ENCODE data around the gene SPINT2.
A peak's percentile ranks its signal among the peaks of the same experiment; 100 is the strongest.

Gene SPINT2

GRCh38 chr19:38243279-38243673 lies 21.1 kb upstream of the SPINT2 start:
- H3K4me3 ChIP-seq (ENCODE audit: low read depth, low read length), result no peak overlapping the region
- H3K9me3 ChIP-seq (ENCODE audit: control insufficient read depth, insufficient read depth, low read length), result no peaks in the 10 kb centered on the region
- H3K27ac ChIP-seq (ENCODE audit: low read depth, low read length), result no peak overlapping the region
- H3K36me3 ChIP-seq (ENCODE audit: control insufficient read depth, insufficient read depth, low read length), result no peaks in the 10 kb centered on the region
- H3K4me1 ChIP-seq (ENCODE audit: control insufficient read depth, insufficient read depth, low read length), result peaks cover 4% of the 10 kb centered on the region; the same call in 1 of the 2 replicates
- no peak overlapping the region for H3K9ac ChIP-seq (ENCODE audit: low read depth, low read length)
- H3K27me3 ChIP-seq (ENCODE audit: control insufficient read depth, insufficient read depth, low read length), result no peaks in the 10 kb centered on the region; the same call in 1 of the 2 replicates

- Histone ChIP-seq H3K4me1 (ENCODE audit: control insufficient read depth, insufficient read depth, low read length) (peaks cover 11% of the 10 kb centered on the region), H3K9ac (ENCODE audit: low read depth, low read length) (no peak overlapping the region), H3K36me3 (ENCODE audit: control insufficient read depth, insufficient read depth, low read length) (no peaks in the 10 kb centered on the region), H3K9me3 (ENCODE audit: control insufficient read depth, insufficient read depth, low read length) (no peaks in the 10 kb centered on the region), H3K4me3 (ENCODE audit: low read depth, low read length) (no peak overlapping the region), H3K27me3 (ENCODE audit: control insufficient read depth, insufficient read depth, low read length) (no peaks in the 10 kb centered on the region; the same call in 1 of the 2 replicates), H3K27ac (ENCODE audit: low read depth, low read length) (no peak overlapping the region)
These were observed 18.4 kb upstream of the SPINT2 start for GRCh38 chr19:38245826-38246498.

DNA sequence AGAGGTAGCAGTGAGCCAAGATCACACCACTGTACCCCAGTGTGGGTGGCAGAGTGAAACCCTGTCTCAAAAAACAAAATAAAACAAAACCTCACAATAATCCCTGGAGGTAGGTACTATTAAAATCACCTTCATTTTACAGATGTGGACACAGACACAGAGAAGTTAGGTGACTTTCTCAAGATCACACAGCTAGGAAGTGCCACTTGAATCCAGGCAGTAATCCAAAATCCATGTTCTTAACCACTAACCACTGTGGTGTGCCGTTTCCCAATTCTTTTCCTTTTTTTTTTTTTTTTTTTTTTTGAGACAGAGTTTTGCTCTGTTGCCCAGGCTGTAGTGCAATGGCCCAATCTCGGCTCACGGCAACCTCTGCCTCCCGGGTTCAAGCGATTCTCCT lies 17.2 kb upstream of the SPINT2 start:
- Histone ChIP-seq H3K27ac (ENCODE audit: low read depth, low read length) (no peak overlapping the region), H3K4me1 (ENCODE audit: control insufficient read depth, insufficient read depth, low read length) (peaks cover 20% of the 10 kb centered on the region)

GRCh38 chr19:38247734-38248268 lies 16.6 kb upstream of the SPINT2 start:
- Histone ChIP-seq H3K9ac (ENCODE audit: low read depth, low read length) (no peak overlapping the region), H3K36me3 (ENCODE audit: control insufficient read depth, insufficient read depth, low read length) (no peaks in the 10 kb centered on the region), H3K9me3 (ENCODE audit: control insufficient read depth, insufficient read depth, low read length) (no peaks in the 10 kb centered on the region), H3K27ac (ENCODE audit: low read depth, low read length) (peak overlapping the region; percentile 7), H3K4me1 (ENCODE audit: control insufficient read depth, insufficient read depth, low read length) (peaks cover 26% of the 10 kb centered on the region), H3K4me3 (ENCODE audit: low read depth, low read length) (no peak overlapping the region), H3K27me3 (ENCODE audit: control insufficient read depth, insufficient read depth, low read length) (no peaks in the 10 kb centered on the region; the same call in 1 of the 2 replicates)

More for the DNA sequence above, 17.2 kb upstream of the SPINT2 start:
- H3K9ac ChIP-seq (ENCODE audit: low read depth, low read length), result no peak overlapping the region
- H3K27me3 ChIP-seq (ENCODE audit: control insufficient read depth, insufficient read depth, low read length), result no peaks in the 10 kb centered on the region; the same call in 1 of the 2 replicates
- H3K4me3 ChIP-seq (ENCODE audit: low read depth, low read length), result no peak overlapping the region
- no peaks in the 10 kb centered on the region for H3K9me3 ChIP-seq (ENCODE audit: control insufficient read depth, insufficient read depth, low read length)
- no peaks in the 10 kb centered on the region for H3K36me3 ChIP-seq (ENCODE audit: control insufficient read depth, insufficient read depth, low read length)

DNA sequence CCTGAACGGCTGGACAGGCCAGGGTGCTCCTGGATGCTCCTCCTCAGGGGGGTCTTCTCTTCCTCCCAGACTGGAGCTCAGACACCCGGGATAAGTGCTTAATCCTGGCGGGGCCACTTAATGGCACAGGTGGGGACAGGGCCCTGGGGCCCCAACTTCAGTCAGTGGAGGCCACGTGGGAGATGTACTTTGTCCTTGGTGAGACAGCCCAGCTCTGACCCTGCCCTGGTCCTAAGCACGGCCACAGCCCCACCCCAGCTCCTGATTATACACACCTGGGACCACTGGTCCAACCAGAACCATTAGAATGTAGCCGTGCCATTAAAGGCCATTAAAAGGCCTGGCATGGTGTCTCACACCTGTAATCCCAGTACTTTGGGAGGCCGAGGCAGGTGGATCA lies 16.0 kb upstream of the SPINT2 start:
- no peaks in the 10 kb centered on the region for H3K9me3 ChIP-seq (ENCODE audit: control insufficient read depth, insufficient read depth, low read length)
- H3K4me3 ChIP-seq (ENCODE audit: low read depth, low read length), result no peak overlapping the region
- H3K9ac ChIP-seq (ENCODE audit: low read depth, low read length), result no peak overlapping the region
- H3K27me3 ChIP-seq (ENCODE audit: control insufficient read depth, insufficient read depth, low read length), result no peaks in the 10 kb centered on the region; the same call in 1 of the 2 replicates
- H3K36me3 ChIP-seq (ENCODE audit: control insufficient read depth, insufficient read depth, low read length), result no peaks in the 10 kb centered on the region
- H3K27ac ChIP-seq (ENCODE audit: low read depth, low read length), result no peak overlapping the region
- H3K4me1 ChIP-seq (ENCODE audit: control insufficient read depth, insufficient read depth, low read length), result peaks cover 32% of the 10 kb centered on the region

DNA sequence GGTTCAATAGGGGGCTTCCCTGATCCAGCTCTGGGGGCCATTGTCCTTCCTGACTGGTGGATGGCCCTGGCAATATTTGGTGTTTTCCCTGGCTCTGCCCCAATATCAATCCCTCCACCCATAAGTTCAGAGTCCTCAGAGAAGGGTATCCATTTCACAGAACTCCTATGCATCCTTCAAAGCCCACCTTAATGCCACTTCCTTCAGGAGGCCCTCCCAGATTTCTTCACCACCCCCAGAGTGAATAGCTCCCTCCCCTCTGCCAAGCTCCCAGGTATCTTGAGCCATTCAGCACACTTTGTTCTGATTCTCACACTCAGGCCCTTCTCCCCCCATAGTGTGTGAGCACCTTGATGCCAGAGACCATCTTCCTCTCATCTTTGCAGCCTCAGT lies 13.9 kb upstream of the SPINT2 start:
- Histone ChIP-seq H3K4me1 (ENCODE audit: control insufficient read depth, insufficient read depth, low read length) (peaks cover 31% of the 10 kb centered on the region), H3K9ac (ENCODE audit: low read depth, low read length) (no peak overlapping the region), H3K27ac (ENCODE audit: low read depth, low read length) (no peak overlapping the region), H3K36me3 (ENCODE audit: control insufficient read depth, insufficient read depth, low read length) (no peaks in the 10 kb centered on the region), H3K4me3 (ENCODE audit: low read depth, low read length) (no peak overlapping the region), H3K27me3 (ENCODE audit: control insufficient read depth, insufficient read depth, low read length) (0 out of 2 replicates have a peak, but pooled peaks cover under 1% of the 10 kb centered on the region), H3K9me3 (ENCODE audit: control insufficient read depth, insufficient read depth, low read length) (no peaks in the 10 kb centered on the region)

GRCh38 chr19:38250821-38251563 lies 13.4 kb upstream of the SPINT2 start:
- H3K4me3 ChIP-seq (ENCODE audit: low read depth, low read length), result peak overlapping the region; percentile 43; the same call in 1 of the 2 replicates
- H3K36me3 ChIP-seq (ENCODE audit: control insufficient read depth, insufficient read depth, low read length), result no peaks in the 10 kb centered on the region
- no peaks in the 10 kb centered on the region for H3K9me3 ChIP-seq (ENCODE audit: control insufficient read depth, insufficient read depth, low read length)
- peaks cover 31% of the 10 kb centered on the region for H3K4me1 ChIP-seq (ENCODE audit: control insufficient read depth, insufficient read depth, low read length)
- H3K27me3 ChIP-seq (ENCODE audit: control insufficient read depth, insufficient read depth, low read length), result peaks cover 7% of the 10 kb centered on the region; the same call in 1 of the 2 replicates
- H3K27ac ChIP-seq (ENCODE audit: low read depth, low read length), result peak overlapping the region; percentile 35
- H3K9ac ChIP-seq (ENCODE audit: low read depth, low read length), result no peak overlapping the region

DNA sequence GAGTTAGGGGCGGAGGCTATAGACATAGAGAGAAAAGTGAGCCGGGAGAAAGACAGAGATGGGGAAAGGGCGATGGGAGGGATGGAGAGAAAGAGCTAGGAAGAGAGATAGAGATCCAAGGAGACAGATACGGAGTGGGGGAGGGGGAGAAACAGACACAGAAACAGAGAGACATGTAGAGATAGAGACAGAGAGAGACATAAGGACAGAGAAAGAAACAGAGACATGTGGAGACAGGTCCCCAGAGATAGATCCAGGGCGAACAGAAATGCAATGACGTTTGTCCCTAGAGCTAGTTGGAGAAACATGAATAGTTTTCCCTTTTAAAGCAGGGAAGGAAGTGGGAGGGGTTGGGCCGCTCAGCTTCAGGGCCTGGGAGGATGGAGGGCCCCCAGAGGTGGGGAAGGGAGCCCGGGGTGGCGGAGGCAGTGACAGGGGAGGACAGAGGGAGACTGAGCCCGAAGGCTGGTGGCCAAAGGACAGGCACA lies 12.8 kb upstream of the SPINT2 start:
- Histone ChIP-seq H3K27me3 (ENCODE audit: control insufficient read depth, insufficient read depth, low read length) (peaks cover 8% of the 10 kb centered on the region; the same call in 1 of the 2 replicates), H3K36me3 (ENCODE audit: control insufficient read depth, insufficient read depth, low read length) (no peaks in the 10 kb centered on the region), H3K27ac (ENCODE audit: low read depth, low read length) (peak overlapping the region; percentile 35), H3K9ac (ENCODE audit: low read depth, low read length) (no peak overlapping the region), H3K9me3 (ENCODE audit: control insufficient read depth, insufficient read depth, low read length) (no peaks in the 10 kb centered on the region), H3K4me3 (ENCODE audit: low read depth, low read length) (peak overlapping the region; percentile 43), H3K4me1 (ENCODE audit: control insufficient read depth, insufficient read depth, low read length) (peaks cover 31% of the 10 kb centered on the region)

DNA sequence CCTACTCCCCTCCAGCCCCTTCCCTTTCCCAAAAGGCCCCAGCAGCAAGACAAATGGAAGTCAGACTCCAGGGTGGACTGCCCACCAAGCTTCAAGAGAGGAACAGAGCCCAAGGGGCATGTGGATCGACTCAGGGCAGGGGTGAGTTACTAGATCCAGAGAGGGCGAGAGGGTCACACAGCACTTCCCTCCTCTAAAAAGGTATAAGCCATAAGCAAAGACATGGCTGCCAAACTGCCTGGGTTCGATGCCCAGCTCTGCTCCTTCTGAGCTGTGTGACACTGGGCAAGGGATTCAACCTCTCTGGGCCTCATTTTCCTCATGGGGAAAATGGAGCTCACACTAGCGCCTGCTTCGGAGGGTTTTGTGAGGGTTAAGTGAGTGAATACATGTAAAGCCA lies 12.0 kb upstream of the SPINT2 start:
- peaks cover 31% of the 10 kb centered on the region for H3K4me1 ChIP-seq (ENCODE audit: control insufficient read depth, insufficient read depth, low read length)

GRCh38 chr19:38252941-38253691 lies 11.3 kb upstream of the SPINT2 start:
- peak overlapping the region; percentile 44 for H3K27ac ChIP-seq (ENCODE audit: low read depth, low read length)

More for the DNA sequence above, 12.0 kb upstream of the SPINT2 start:
- no peaks in the 10 kb centered on the region for H3K36me3 ChIP-seq (ENCODE audit: control insufficient read depth, insufficient read depth, low read length)
- no peak overlapping the region for H3K27ac ChIP-seq (ENCODE audit: low read depth, low read length)
- no peak overlapping the region for H3K4me3 ChIP-seq (ENCODE audit: low read depth, low read length)
- no peak overlapping the region for H3K9ac ChIP-seq (ENCODE audit: low read depth, low read length)
- H3K9me3 ChIP-seq (ENCODE audit: control insufficient read depth, insufficient read depth, low read length), result no peaks in the 10 kb centered on the region
- peaks cover 8% of the 10 kb centered on the region for H3K27me3 ChIP-seq (ENCODE audit: control insufficient read depth, insufficient read depth, low read length)

More at GRCh38 chr19:38252941-38253691, 11.3 kb upstream of the SPINT2 start:
- Histone ChIP-seq H3K9ac (ENCODE audit: low read depth, low read length) (no peak overlapping the region), H3K4me3 (ENCODE audit: low read depth, low read length) (no peak overlapping the region), H3K9me3 (ENCODE audit: control insufficient read depth, insufficient read depth, low read length) (no peaks in the 10 kb centered on the region), H3K27me3 (ENCODE audit: control insufficient read depth, insufficient read depth, low read length) (peaks cover 8% of the 10 kb centered on the region), H3K36me3 (ENCODE audit: control insufficient read depth, insufficient read depth, low read length) (no peaks in the 10 kb centered on the region), H3K4me1 (ENCODE audit: control insufficient read depth, insufficient read depth, low read length) (peaks cover 31% of the 10 kb centered on the region)

Measured in HUES48 (cell line).